HTERT RPE-1 (cell line): Measurements from ENCODE around the gene AQP1.

ENCODE experiments used
- in situ Hi-C: fragments of 300-500 bp; cut with MboI; formaldehyde crosslinking; loops from 4 replicates; pipeline ENCODE4 v1.14.3; 2020; ENCODE audit warnings: low sequenced_read_pairs

AQP1 gene

GRCh38 chr7:30933124-30933974, 21.7 kb downstream of the AQP1 start:
- in situ Hi-C loops: no loop called here

GRCh38 chr7:30934225-30934624, 22.6 kb downstream of the AQP1 start:
- in situ Hi-C loops: no loop called here

- in situ Hi-C loops: no loop called here
These were observed 23.3 kb downstream of the AQP1 start for GRCh38 chr7:30934732-30935568.

- in situ Hi-C loops: no loop called here
These were observed 23.9 kb downstream of the AQP1 start for GRCh38 chr7:30935569-30935877.

GRCh38 chr7:30936650-30937245, 25.1 kb downstream of the AQP1 start:
- in situ Hi-C loops: no loop called here

- in situ Hi-C loops: no loop called here
These were observed 25.8 kb downstream of the AQP1 start for GRCh38 chr7:30937416-30937815.

- in situ Hi-C loops: no loop called here
These were observed 27.0 kb downstream of the AQP1 start for GRCh38 chr7:30938435-30939316.

- in situ Hi-C loops: no loop called here
These were observed 30.1 kb downstream of the AQP1 start for GRCh38 chr7:30941582-30942323.

GRCh38 chr7:30950197-30950596, 38.5 kb downstream of the AQP1 start:
- in situ Hi-C loops: no loop called here

- in situ Hi-C loops: no loop called here
These were observed 43.3 kb downstream of the AQP1 start for GRCh38 chr7:30954914-30955313.

GRCh38 chr7:30956704-30957103, 45.1 kb downstream of the AQP1 start:
- in situ Hi-C loops: no loop called here

GRCh38 chr7:30963842-30964241, 52.2 kb downstream of the AQP1 start, which contains the start of gene GHRHR:
TSS of gene GHRHR (plus strand) at chr7:30963953. CDS start at chr7:30964069, 116 bp downstream.
- in situ Hi-C loops: no loop called here

- in situ Hi-C loops: no loop called here
These were observed 53.7 kb downstream of the AQP1 start for GRCh38 chr7:30965372-30965771.

- in situ Hi-C loops: no loop called here
These were observed 54.2 kb downstream of the AQP1 start for GRCh38 chr7:30965883-30966282.

- in situ Hi-C loops: no loop called here
These were observed 56.6 kb downstream of the AQP1 start for GRCh38 chr7:30968294-30968693.

- in situ Hi-C loops: no loop called here
These were observed 57.3 kb downstream of the AQP1 start for GRCh38 chr7:30968747-30969603.

- in situ Hi-C loops: no loop called here
These were observed 57.9 kb downstream of the AQP1 start for GRCh38 chr7:30969604-30969970.

- in situ Hi-C loops: no loop called here
These were observed 58.4 kb downstream of the AQP1 start for GRCh38 chr7:30970074-30970473.

GRCh38 chr7:30970594-30971094, 59.0 kb downstream of the AQP1 start:
- in situ Hi-C loops: no loop called here
